GM12878 (cell line): Measurements from ENCODE around the gene PODXL2. TPM values are rescaled to one million over a fixed set of nuclear protein-coding genes. Genes with fewer than 3 reads are reported as not detected.
A peak's percentile ranks its signal among the peaks of the same experiment; 100 is the strongest.

Experiments
- ATAC-seq: fragments of 200-7000 bp; cut with Tn5 transposase; 3 replicates; pipeline ENCODE4 v1.9.1; 2020; ENCODE audit warnings: mild to moderate bottlenecking, moderate library complexity
- BruUV-seq: library from RNA; stranded (reverse); fragments of 400-500 nt; replicated peaks from 2 replicates; lab custom pipeline; 2021; lab: Mats Ljungman, UMichigan
- CTCF ChIA-PET: fragments of 300-600 bp; sonication (Branson Sonifier 250); formaldehyde crosslinking; extraction: SDS; loops from one replicate; lab custom pipeline; 2021; ENCODE audit warnings: inconsistent platforms; lab: Yijun Ruan, JAX
- POLR2A ChIA-PET: fragments of 350-600 bp; formaldehyde crosslinking; extraction: SDS; loops from one replicate; lab custom pipeline; 2021; ENCODE audit warnings: inconsistent platforms; lab: Charles Lee
- RAD21 ChIA-PET: fragments of 300-600 bp; sonication (Branson Sonifier 250); formaldehyde crosslinking; loops from one replicate; lab custom pipeline; 2023; ENCODE audit warnings: antibody characterized with exemption; ENCODE audit not compliant: unreplicated experiment; lab: Charles Lee
- SMC1A ChIA-PET: fragments of 300-600 bp; sonication (Branson Sonifier 250); formaldehyde crosslinking; loops from one replicate; lab custom pipeline; 2023; ENCODE audit not compliant: unreplicated experiment, uncharacterized antibody; lab: Charles Lee
- DNase-seq: peaks from one replicate; pipeline ENCODE4 v3.0.0-alpha.2; 2011; ENCODE audit warnings: low read depth, low spot score
- FAIRE-seq: peaks from 3 replicates; lab custom pipeline; 2011; peaks lifted over from hg19 to GRCh38; lab: Jason Lieb, UNC
- H2AFZ ChIP-seq: 2 replicates; pipeline ENCODE4 v1.6.0; 2011; ENCODE audit warnings: low read depth, low read length, control low read depth; ENCODE audit not compliant: control insufficient read depth
- H3K27ac ChIP-seq: 2 replicates; pipeline ENCODE4 v1.5.1; 2011; ENCODE audit warnings: control low read depth; ENCODE audit not compliant: control insufficient read depth, insufficient read depth
- H3K27me3 ChIP-seq, 2 experiments: replicated peaks in 1 of 2; 2 replicates each; pipeline versions ENCODE4 v1.6.0 to v1.6.1; 2011; ENCODE audit warnings: low read length in 1 of 2; ENCODE audit not compliant: control insufficient read depth in 2 of 2, insufficient read depth in 2 of 2
- H3K36me3 ChIP-seq, 2 experiments: 2 replicates each; pipeline ENCODE4 v1.5.1; 2011; ENCODE audit warnings: low read length in 1 of 2; ENCODE audit not compliant: control insufficient read depth in 2 of 2, insufficient read depth in 2 of 2
- H3K4me1 ChIP-seq: 2 replicates; pipeline ENCODE4 v1.6.1; 2011; ENCODE audit warnings: mild to moderate bottlenecking, low read length, moderate library complexity, mixed read lengths; ENCODE audit not compliant: control insufficient read depth, insufficient read depth
- H3K4me2 ChIP-seq: 2 replicates; pipeline ENCODE4 v1.6.0; 2011; ENCODE audit warnings: control low read depth; ENCODE audit not compliant: control insufficient read depth, insufficient read depth
- H3K4me3 ChIP-seq: fragments of 200-600 bp; sonication (generic); 2 replicates; pipeline ENCODE4 v1.5.1; 2016
- H3K79me2 ChIP-seq: 2 replicates; pipeline ENCODE4 v1.6.0; 2011; ENCODE audit warnings: low read length; ENCODE audit not compliant: control insufficient read depth, insufficient read depth
- H3K9ac ChIP-seq: 2 replicates; pipeline ENCODE4 v1.8.0; 2011; ENCODE audit warnings: low read length, control low read depth, mixed read lengths; ENCODE audit not compliant: control insufficient read depth, insufficient read depth
- H3K9me3 ChIP-seq: replicated peaks from 3 replicates; pipeline ENCODE4 v1.5.1; 2011; ENCODE audit warnings: mild to moderate bottlenecking, low read length; ENCODE audit not compliant: control insufficient read depth, insufficient read depth
- H4K20me1 ChIP-seq: 2 replicates; pipeline ENCODE4 v1.6.0; 2011; ENCODE audit not compliant: control insufficient read depth, insufficient read depth
- BCL3 ChIP-seq: IDR thresholded peaks from 2 replicates; pipeline ENCODE4 v1.6.1; 2011; ENCODE audit warnings: borderline replicate concordance, low read depth, mild to moderate bottlenecking, moderate library complexity, low read length; ENCODE audit not compliant: insufficient read depth, poor library complexity, severe bottlenecking
- IKZF2 ChIP-seq, 2 experiments: fragments of 450-650 bp; IDR thresholded peaks; 2 replicates each; pipeline ENCODE4 v1.6.1; 2017; ENCODE audit warnings: mild to moderate bottlenecking in 2 of 2, moderate library complexity in 2 of 2
- USF2 ChIP-seq: IDR thresholded peaks from 2 replicates; pipeline ENCODE4 v1.6.1; 2011; ENCODE audit warnings: low read depth, low read length, improper control_type of control experiment, borderline replicate concordance
- WGBS: methylation state at CpG from one replicate; pipeline ENCODE4 v1.1.6; 2016; ENCODE audit warnings: low lambda C conversion rate; ENCODE audit not compliant: insufficient replicate concordance, insufficient coverage; ENCODE audit errors: missing lambda C conversion rate; 5-methylcytosine and 5-hydroxymethylcytosine counted together
- in situ Hi-C: fragments of 300-500 bp; cut with MboI; formaldehyde crosslinking; loops from 9 replicates; pipeline ENCODE4 v1.14.3; 2018; ENCODE audit warnings: mixed read lengths
- intact Hi-C: fragments of 100-400 bp; cut with micrococcal nuclease; formaldehyde crosslinking; loops from one replicate; pipeline ENCODE4 v1.14.2; 2022; ENCODE audit not compliant: unreplicated experiment
- polyA plus RNA-seq, 11 experiments: library from polyadenylated mRNA; depleted of rRNA in 4 of 11; unstranded in 6 of 11; stranded (reverse) in 5 of 11; fragments of >200 nt; fragmentation: Nextera tagmentation in 4 of 11; fragmentation: Illumina TruSeq in 1 of 11; extraction: Ambion mirVana in 4 of 11; extraction: Trizol in 1 of 11; gene quantifications; 1 replicate in 1 of 11; 2 replicates in 10 of 11; pipeline versions ENCODE4 v1.2.1 to v1.2.3, GENCODE V29; 2011 to 2016; ENCODE audit warnings: inconsistent platforms in 2 of 11, missing spikeins in 2 of 11, low read depth in 1 of 11
- total RNA-seq, 4 experiments: library from RNA; depleted of rRNA in 3 of 4; stranded (reverse); fragments of >200 nt in 3 of 4; fragmentation: Illumina TruSeq in 1 of 4; extraction: Trizol in 1 of 4; gene quantifications; 2 replicates each; pipeline versions ENCODE4 v1.2.1 to v1.2.3, GENCODE V29; 2013 to 2021

Gene PODXL2
- total and polyA plus RNA-seq, 10 of the 15 experiments (the other 5 are each of a cell fraction or from before 2014, with no cell fraction given) = 0.03 to 24.4 (median 13.6) TPM; not detected in 2

GRCh38 chr3:127584734-127585133 is 44.3 kb upstream of the PODXL2 start:
- DNase-seq = no peak
- H3K79me2 ChIP-seq = peaks cover 47% of the 10 kb centered on the region
- in situ Hi-C loops = no loop called here

More at GRCh38 chr3:127584734-127585133, 44.3 kb upstream of the PODXL2 start:
- H3K4me2 ChIP-seq = 0 out of 2 replicates have a peak overlapping the region, but pooled peaks have one; percentile 3
- intact Hi-C loops = loop anchor here (5.0 kb wide), 1 partner anchor 468 kb away; the partner anchor contains the start of gene SEC61A1
- ChIA-PET SMC1A (interaction anchor here (1.0 kb wide), 1 partner anchor 9 kb away, joined by 3 read pairs; no protein-coding TSS in a partner anchor), CTCF (interaction anchor here (0.6 to 1.5 kb wide), 4 partner anchors 9 to 57 kb away, joined by 3 read pairs; no protein-coding TSS in a partner anchor), POLR2A (interaction anchor here (1.1 kb wide), 1 partner anchor 13 kb away, joined by 4 read pairs; no protein-coding TSS in a partner anchor), RAD21 (no interaction called here)
- TF ChIP-seq IKZF2 (IDR thresholded peaks at IDR 0.05) (no peak), BCL3 (no peak), USF2 (no peak)
- H3K4me3 ChIP-seq = no peak overlapping the region
- no TSS peak for BruUV-seq
- peaks cover 11% of the 10 kb centered on the region for H3K4me1 ChIP-seq
- peaks cover 0 to 1% of the 10 kb centered on the region in 2 experiments; a peak in 3 of 4 replicates for H3K36me3 ChIP-seq
- no peaks in the 10 kb centered on the region; the same call in 1 of the 2 replicates for H4K20me1 ChIP-seq
- H2AFZ ChIP-seq = no peak overlapping the region
- ATAC-seq (no peak), FAIRE-seq (no peak)
- 81% methylated on average over 6 of the region's 6 CpGs for WGBS
- no peaks in the 10 kb centered on the region for H3K9me3 ChIP-seq
- H3K27me3 ChIP-seq = no peaks in the 10 kb centered on the region
- no peak overlapping the region for H3K9ac ChIP-seq
- no peak overlapping the region for H3K27ac ChIP-seq
